HFFc6 (cell line): ENCODE measurements around the gene LYRM9. TPM values are rescaled to one million over a fixed set of nuclear protein-coding genes. Genes with fewer than 3 reads are reported as not detected.
"Not testable (repeated sequence)": the region's sequence is repeated elsewhere in the genome, so short reads cannot be mapped to it uniquely, and the experiment has no call there.

ENCODE experiments used
- DNase-seq: peaks from one replicate; pipeline ENCODE4 v3.0.0-alpha.2; 2018
- H3K27ac Mint-ChIP-seq: 2 replicates; pipeline ENCODE4 v1.8.0; 2020; ENCODE audit warnings: mild to moderate bottlenecking, mixed read lengths
- H3K27me3 Mint-ChIP-seq: 2 replicates; pipeline ENCODE4 v1.8.0; 2021; ENCODE audit warnings: mild to moderate bottlenecking, moderate library complexity, mixed read lengths; ENCODE audit not compliant: insufficient read depth
- H3K36me3 Mint-ChIP-seq: 2 replicates; pipeline ENCODE4 v1.8.0; 2021; ENCODE audit warnings: low read depth, mixed read lengths
- H3K4me1 Mint-ChIP-seq: 2 replicates; pipeline ENCODE4 v1.8.0; 2020; ENCODE audit warnings: low read depth, mixed read lengths
- H3K4me3 Mint-ChIP-seq: 2 replicates; pipeline ENCODE4 v1.8.0; 2020; ENCODE audit warnings: mild to moderate bottlenecking, moderate library complexity, mixed read lengths
- H3K9me3 Mint-ChIP-seq: 2 replicates; pipeline ENCODE4 v1.8.0; 2020; ENCODE audit warnings: mild to moderate bottlenecking, mixed read lengths
- total RNA-seq, 6 experiments: library from RNA; stranded (reverse); fragmentation: NEBNext Ultra II Directional; extraction: Animal tissue kit (Norgen Biotek cat#: 25700); gene quantifications; 2 replicates in 1 of 6; 3 replicates in 5 of 6; pipeline ENCODE4 v1.2.3, GENCODE V29; 2021
- TF ChIP-seq, protein P1 (sequence below): fragments of 200-600 bp; sonication (generic); IDR thresholded peaks from 2 replicates; pipeline ENCODE4 v1.5.0; 2021; ENCODE audit warnings: antibody characterized with exemption, mild to moderate bottlenecking

The LYRM9 gene
- total RNA-seq, 6 experiments from 2014 or later: 2.2 to 3.6 (median 2.9) TPM

DNA sequence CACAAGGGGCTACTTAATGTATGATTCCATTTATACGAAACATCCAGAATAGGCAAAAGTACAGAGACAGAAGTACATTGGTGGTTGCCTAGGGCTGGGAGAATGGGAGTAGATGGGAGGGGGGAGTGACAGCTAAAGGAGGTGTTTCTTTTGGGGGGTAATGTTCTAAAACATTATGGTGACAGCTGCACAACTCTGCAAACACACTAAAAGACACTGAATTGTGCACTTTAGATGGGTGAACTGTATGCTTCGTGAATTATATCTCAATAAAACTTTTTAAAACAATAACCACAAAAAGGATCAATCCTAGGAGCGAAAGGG lies 661 bp downstream of the LYRM9 start:
- Mint-ChIP-seq H3K9me3 (no peaks in the 10 kb centered on the region), H3K27me3 (peaks cover 11% of the 10 kb centered on the region), H3K27ac (peak overlapping the region; percentile 39; the same call in 1 of the 2 replicates), H3K36me3 (no peaks in the 10 kb centered on the region), H3K4me3 (peak overlapping the region; percentile 83), H3K4me1 (peaks cover 29% of the 10 kb centered on the region)
- TF ChIP-seq, protein P1, sequence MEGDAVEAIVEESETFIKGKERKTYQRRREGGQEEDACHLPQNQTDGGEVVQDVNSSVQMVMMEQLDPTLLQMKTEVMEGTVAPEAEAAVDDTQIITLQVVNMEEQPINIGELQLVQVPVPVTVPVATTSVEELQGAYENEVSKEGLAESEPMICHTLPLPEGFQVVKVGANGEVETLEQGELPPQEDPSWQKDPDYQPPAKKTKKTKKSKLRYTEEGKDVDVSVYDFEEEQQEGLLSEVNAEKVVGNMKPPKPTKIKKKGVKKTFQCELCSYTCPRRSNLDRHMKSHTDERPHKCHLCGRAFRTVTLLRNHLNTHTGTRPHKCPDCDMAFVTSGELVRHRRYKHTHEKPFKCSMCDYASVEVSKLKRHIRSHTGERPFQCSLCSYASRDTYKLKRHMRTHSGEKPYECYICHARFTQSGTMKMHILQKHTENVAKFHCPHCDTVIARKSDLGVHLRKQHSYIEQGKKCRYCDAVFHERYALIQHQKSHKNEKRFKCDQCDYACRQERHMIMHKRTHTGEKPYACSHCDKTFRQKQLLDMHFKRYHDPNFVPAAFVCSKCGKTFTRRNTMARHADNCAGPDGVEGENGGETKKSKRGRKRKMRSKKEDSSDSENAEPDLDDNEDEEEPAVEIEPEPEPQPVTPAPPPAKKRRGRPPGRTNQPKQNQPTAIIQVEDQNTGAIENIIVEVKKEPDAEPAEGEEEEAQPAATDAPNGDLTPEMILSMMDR: no peak
- DNase-seq: no peak

DNA sequence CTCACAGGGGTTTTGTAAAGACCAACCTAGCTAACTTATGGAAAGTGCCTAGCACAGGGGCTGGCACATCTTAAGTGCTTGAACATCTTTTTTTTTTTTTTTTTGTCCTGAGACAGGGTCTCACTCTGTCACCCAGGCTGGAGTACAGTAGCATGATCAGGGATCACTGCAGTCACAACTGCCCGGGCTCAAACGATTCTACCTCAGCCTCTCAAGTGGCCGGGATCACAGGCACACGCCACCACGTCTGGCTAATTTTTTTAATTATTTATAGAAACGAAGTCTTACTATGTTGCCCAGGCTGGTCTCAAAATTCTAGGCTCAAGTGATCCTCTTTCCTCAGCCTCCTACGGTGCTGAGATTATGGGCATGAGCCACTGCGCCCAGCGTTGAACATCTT lies 1.3 kb downstream of the LYRM9 start:
- no peaks in the 10 kb centered on the region for H3K36me3 Mint-ChIP-seq
- TF ChIP-seq, protein P1: no peak
- no peak overlapping the region for H3K4me3 Mint-ChIP-seq
- peaks cover 29% of the 10 kb centered on the region for H3K4me1 Mint-ChIP-seq
- no peak for DNase-seq
- peaks cover 8% of the 10 kb centered on the region for H3K27me3 Mint-ChIP-seq
- H3K9me3 Mint-ChIP-seq: no peaks in the 10 kb centered on the region
- H3K27ac Mint-ChIP-seq: no peak overlapping the region

DNA sequence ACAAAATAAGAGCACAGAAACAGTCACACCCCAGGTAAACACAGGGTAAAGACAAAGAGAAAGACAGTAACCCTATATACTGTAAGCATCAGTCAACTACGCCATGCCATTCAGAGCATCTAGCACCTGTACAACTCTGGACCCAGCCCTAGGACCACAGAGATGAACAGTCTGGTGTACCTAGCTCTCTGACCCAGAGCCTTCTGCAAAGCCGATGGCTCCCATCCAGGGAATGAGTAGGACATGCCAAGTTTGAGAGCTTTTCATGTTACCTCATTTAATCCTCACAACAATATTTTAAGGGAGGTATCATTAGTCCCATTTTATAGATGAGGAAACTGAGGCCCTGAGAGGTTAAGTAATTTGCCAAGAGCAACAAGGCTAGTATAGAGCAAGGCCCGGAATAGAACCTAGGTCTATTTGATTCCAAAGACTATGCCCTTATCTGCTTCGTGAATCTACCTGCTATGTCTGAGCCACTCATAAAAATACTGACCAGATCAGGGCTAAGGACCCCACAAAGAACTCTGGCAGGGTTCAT lies 3.4 kb downstream of the LYRM9 start:
- Mint-ChIP-seq H3K36me3 (no peaks in the 10 kb centered on the region), H3K4me1 (peaks cover 29% of the 10 kb centered on the region), H3K27me3 (peaks cover 4% of the 10 kb centered on the region), H3K9me3 (no peaks in the 10 kb centered on the region), H3K27ac (no peak overlapping the region), H3K4me3 (no peak overlapping the region)
- DNase-seq: no peak
- TF ChIP-seq, protein P1: no peak

DNA sequence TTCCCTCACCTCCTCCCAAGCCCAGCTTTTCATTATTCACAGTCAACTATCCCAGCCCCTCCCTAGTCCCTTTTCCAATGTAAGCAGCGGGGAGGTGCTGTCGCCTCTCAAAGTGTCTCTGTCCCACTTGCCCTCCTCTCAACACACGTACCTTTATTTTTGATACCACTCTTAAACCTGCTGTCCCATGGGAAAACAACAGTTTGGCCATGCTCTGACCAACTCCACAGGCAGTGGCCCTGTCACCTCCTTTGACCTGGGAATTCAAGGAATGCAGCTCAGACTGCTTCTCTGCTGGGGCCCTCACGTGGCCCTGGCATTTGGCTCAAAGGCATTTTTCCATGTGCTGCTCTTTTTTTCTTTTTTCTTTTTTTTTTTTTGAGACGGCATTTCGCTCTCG lies 4.2 kb downstream of the LYRM9 start:
- Mint-ChIP-seq H3K4me3 (no peak overlapping the region), H3K27me3 (peaks cover 4% of the 10 kb centered on the region), H3K27ac (no peak overlapping the region), H3K9me3 (no peaks in the 10 kb centered on the region), H3K36me3 (no peaks in the 10 kb centered on the region), H3K4me1 (peaks cover 23% of the 10 kb centered on the region)
- no peak for DNase-seq
- TF ChIP-seq, protein P1: no peak

DNA sequence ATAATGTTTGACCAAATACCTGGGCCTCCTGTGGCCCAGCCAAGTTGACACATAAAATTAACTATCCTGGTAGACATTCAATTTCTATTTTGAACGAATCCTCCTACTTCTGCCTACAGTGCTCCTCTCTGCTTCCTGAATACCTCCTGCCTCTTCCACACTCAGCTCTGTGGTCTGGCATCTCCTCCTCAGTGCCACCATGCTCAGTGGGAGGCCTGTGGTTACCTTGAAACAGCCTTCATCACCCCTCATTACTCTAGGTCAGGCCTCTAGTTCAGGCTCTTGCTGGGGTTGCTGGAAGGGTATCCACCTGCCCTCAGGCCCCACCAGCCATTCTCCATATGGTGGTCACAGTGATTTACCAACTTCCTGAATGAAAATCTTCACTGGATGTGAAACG lies 5.1 kb downstream of the LYRM9 start:
- no peaks in the 10 kb centered on the region for H3K9me3 Mint-ChIP-seq
- H3K36me3 Mint-ChIP-seq: no peaks in the 10 kb centered on the region
- peaks cover 2% of the 10 kb centered on the region for H3K27me3 Mint-ChIP-seq
- DNase-seq: no peak
- H3K4me1 Mint-ChIP-seq: peaks cover 17% of the 10 kb centered on the region
- TF ChIP-seq, protein P1: no peak
- no peak overlapping the region for H3K4me3 Mint-ChIP-seq
- H3K27ac Mint-ChIP-seq: no peak overlapping the region

DNA sequence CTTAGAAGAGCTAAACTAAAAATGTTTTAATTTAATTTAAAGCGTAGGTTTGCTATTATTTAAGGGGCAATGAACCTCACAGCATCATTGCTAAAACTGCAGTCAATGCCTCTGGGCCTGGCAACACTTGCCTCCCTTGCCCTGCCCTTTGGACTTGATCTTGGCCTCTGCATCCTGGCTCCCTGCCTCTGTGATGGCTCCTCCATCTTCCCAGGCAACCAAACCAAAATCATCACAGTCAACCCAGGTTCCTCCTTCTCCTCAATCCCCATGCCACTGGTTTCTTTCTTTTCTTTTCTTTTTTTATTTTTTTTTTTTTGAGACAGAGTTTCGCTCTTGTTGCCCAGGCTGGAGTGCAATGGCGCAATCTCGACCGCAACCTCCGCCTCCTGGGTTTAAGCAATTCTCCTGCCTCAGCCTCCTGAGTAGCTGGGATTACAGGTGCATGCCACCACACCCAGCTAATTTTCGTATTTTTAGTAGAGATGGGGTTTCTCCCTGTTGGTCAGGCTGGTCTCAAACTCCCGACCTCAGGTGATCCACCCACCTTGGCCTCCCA lies 6.7 kb downstream of the LYRM9 start:
- not testable (repeated sequence) for H3K36me3 Mint-ChIP-seq, H3K9me3 Mint-ChIP-seq, H3K27ac Mint-ChIP-seq, H3K4me3 Mint-ChIP-seq, H3K27me3 Mint-ChIP-seq, DNase-seq
- H3K4me1 Mint-ChIP-seq: peaks cover 11% of the 10 kb centered on the region
